Kidney tubule cell (primary cell): ENCODE data around the gene CEP83.
"Not testable (repeated sequence)": the region's sequence is repeated elsewhere in the genome, so short reads cannot be mapped to it uniquely, and the experiment has no call there.

Source experiments
- DNase-seq: peaks from one replicate; pipeline ENCODE4 v3.0.0-alpha.2; 2018; ENCODE audit warnings: low spot score

CEP83 gene, protein sequence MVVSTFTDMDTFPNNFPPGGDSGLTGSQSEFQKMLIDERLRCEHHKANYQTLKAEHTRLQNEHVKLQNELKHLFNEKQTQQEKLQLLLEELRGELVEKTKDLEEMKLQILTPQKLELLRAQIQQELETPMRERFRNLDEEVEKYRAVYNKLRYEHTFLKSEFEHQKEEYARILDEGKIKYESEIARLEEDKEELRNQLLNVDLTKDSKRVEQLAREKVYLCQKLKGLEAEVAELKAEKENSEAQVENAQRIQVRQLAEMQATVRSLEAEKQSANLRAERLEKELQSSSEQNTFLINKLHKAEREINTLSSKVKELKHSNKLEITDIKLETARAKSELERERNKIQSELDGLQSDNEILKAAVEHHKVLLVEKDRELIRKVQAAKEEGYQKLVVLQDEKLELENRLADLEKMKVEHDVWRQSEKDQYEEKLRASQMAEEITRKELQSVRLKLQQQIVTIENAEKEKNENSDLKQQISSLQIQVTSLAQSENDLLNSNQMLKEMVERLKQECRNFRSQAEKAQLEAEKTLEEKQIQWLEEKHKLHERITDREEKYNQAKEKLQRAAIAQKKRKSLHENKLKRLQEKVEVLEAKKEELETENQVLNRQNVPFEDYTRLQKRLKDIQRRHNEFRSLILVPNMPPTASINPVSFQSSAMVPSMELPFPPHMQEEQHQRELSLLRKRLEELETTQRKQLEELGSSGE

DNA sequence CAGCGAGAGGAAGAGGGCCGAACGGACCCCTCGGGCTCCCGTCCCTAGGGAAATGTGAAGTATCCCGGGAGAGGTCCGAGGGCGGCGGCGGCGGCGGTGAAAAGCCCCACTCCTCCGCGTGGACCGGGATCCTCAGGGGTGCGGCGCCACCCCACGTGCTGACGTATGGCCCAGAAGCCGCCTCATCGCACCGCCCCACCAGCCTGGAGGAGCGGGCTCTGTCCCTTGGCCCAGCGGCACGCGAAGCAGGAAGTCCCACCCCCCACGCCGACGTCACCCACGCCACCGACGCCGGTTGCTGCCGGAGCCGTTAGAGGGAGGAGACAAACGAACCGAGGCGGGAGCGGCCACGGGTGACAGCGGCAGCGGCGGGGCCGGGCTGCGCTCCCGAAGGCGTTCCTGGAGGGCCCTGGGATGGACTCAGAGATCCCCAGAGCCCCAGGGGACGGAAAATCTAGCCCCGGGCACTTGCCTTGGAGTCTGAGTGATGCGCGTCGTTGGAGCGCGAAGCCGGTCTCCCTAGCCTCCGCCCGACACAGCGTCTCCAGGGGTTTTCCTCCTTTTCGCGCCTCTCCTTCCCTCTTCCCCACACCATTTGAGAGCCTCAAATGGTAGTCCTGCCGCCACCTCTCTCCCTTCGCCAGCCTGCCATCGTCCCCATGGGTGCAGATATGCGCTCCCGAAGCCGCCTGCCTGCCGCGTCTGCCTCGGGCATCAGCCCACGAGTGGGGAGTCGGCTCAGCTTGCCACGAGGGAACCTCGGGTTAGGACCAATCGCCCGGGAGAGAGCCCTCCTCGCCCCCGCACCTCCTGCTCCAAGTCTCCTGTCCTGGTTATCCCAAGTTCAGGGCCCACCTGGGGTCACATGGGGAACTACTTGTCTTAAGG, at the start of gene CEP83:
CEP83 (minus strand) TSS at position 140 of the 888 bp plus-strand sequence. CDS start 47,377 bp downstream, outside the sequence.
- peak; percentile 93 for DNase-seq

DNA sequence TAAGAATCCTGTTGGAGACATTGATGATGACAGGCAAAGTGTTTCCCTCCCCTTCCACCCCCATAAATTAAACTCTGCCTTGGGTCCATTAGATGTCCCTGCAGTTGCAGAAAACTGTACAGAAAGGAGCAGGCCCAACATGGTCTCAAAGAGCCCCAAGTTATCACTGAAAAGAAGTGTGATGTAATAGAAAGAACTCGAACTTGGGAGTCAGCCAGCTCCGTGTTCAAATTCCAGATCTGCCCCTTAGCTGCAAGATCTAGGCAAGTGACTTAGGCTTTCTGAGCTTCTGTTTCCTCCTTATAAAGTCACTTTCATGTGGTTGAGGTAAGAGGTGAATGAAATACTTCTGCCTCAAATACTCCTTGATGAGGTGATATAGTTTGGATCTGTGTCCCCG, 49.6 kb upstream of the CEP83 start:
- DNase-seq = no peak

DNA sequence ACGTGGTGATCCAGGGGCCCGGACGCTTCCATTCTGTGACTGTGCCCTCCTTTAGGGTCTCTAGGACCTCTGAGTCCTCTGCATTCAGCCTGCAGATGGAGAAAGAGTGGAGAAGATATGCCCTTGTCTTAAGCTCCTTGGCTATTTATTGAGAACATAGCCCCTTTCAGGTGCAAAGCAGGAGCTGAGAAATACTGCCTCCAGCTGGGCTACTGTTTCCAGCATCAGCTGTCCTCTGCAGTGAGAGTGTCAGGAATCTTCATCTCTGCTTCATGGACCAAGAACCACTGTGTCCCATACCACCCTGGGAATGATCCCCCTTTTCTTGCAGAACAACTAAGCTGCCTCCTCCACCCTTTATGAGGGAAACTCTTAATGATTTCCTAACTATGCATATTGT, 47.8 kb upstream of the CEP83 start:
- no peak for DNase-seq

DNA sequence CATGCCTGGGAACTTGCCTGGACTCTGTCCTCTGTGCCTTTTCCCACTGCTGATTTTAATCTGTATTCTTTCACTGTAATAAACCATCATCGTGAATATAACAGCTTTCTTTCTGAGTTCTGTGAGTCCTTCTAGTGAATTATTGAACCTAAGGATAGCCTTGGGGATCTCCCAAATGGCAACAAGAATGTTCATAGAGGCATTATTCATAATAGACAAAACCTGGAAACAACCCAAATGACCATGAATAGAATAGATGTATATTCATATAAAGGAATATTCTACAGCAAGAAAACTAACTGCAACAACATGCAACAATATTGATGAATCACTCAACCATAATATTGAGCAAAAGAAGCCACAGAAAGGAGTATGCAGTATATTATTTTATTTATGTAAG, 44.7 kb upstream of the CEP83 start:
- no peak for DNase-seq

DNA sequence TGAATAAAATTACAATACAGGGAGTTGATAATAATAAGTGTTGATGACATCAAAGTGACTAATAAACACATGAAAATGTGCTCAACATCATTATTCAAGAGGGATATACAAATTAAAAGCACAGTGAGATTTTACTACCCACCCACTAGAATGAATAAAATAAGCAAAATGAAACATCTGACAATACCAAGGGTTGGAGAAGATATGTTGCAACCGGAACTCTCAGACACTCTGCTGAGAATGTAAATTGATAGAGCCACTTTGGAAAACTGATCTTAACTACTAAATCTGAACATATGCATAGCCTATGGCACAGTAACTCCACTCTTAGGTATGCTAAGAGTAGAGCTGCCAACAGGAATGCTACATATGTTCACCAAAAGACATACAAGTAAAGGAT, 44.0 kb upstream of the CEP83 start:
- no peak for DNase-seq

DNA sequence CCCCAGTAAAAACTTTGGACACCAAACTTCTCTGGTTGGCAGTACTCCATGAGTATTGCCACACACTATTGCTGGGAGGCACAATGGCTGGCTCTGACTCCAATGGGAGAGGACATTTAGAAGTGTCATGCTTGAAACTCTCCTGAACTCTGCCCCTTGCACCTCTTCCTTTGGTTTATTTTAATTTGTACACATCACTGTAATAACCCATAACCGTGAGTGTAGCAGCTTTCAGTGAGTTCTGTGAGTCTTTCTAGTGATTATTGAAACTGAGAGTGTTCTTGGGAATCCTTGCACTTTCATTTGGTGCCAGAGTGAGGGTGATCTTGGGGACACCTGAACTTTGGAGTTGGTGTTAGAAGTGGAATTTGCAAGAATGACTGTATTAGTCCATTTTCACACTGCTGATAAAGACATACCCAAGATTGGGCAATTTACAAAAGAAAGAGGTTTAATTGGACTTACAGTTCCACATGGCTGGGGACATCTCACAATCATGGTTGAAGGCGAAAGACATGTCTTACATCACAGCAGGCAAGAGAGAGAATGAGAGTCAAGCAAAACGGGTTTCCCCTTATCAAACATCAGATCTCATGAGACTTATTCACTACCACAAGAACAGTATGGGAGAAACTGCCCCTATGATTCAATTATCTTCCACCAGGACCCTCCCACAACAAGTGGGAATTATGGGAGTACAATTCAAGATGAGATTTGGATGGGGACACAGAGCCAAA, 41.3 kb upstream of the CEP83 start:
- DNase-seq = peak; percentile 7

DNA sequence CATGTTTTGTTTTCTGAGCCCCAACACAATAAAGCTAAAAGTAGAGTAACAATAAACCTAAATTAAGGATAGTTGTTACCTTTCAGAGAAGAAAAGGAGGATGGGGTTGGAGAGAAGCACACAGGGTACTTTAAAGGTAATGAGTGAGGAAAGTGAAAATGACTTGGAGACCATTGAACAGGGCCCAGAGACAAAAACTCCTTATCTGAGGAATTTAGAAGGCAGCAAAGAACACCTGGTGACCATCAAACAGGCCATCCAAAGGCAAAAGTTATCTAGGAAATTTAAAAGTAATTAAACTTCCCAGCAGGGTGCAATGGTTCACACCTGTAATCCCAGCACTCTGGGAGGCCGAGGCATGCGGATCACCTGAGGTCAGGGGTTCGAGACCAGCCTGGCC, 39.0 kb upstream of the CEP83 start:
- DNase-seq = no peak

DNA sequence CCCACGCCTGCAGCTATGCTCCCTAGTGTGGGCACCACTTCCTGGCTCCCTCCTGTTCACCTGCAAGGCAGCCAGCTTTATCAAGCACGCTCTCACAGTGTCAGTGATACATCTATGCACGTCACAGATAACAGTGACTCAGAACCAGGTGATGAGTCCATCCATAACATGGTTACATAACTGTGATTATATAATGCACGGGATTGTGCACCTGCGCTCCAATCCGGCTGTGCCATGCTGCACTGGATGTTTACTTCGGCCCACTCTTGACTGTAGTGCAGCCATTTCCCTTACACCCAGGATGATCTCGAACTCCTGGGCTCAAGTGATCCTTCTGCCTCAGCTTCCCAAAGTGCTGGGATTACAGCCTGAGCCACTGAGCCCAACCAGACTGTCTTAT, 38.4 kb upstream of the CEP83 start:
- no peak for DNase-seq

DNA sequence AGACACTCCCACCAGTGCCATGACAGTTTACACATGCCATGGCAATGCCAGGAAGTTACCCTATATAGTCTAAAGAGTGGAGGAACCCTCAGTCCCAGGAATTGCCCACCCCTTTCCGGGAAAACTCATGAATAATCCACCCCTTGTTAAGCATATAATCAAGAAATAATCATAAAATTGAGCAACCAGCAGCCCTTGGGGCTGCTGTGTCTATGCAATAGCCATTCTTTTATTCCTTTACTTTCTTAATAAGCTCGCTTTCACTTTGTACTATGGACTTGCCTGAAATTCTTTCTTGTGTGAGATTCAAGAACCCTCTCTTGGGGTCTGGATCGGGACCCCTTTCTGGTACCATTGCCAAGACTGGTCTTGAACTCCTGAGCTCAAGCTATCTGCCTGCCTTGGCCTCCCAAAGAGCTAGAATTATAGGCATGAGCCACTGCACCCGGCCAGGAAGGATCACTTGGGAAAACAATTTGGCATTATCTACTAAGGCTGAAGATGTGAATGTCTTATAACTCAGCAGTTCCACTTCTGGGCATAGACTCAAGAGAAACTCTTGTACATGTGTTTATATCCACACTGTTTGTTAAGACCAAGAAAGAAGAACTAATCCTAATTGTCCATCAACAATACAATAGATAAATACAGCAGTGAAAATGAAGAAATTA, 35.9 kb upstream of the CEP83 start:
- DNase-seq = no peak

DNA sequence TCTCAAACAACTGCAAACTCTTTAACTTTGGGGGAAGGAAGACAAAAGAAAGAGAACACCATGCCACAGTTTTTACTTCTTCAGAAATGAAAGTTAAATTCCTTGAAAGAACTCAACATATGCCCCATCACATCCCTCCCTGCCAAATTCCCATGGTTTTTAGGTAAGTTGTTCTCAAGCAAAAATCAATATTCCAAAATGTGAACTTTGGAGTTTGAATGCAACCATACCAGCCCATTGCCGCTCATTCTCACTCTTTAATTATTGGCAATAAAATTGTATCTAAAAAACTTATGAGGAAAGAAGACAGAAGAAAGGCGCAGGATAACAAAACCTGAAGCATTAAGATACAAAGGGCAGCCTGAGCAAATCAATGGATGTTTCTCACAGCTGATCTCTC, 31.8 kb upstream of the CEP83 start:
- no peak for DNase-seq

DNA sequence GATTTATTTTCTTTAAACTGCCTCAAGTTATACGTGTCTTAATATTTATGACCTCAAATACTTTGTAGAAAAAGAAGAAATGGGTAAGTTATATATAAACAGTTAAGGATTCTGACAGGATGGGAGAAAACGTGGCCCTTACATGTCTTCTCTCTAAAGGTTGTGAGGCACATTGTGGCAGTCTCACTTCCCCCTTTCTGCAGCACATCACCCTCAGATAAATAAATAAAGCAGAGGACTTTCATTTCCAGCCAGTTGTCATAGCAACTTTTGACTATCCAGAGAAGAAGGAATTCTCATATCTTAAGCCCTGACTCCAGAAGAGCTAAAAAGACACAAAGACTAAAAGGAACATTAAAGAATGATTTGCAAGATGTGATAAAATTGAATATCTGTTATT, 28.8 kb upstream of the CEP83 start:
- DNase-seq = no peak

DNA sequence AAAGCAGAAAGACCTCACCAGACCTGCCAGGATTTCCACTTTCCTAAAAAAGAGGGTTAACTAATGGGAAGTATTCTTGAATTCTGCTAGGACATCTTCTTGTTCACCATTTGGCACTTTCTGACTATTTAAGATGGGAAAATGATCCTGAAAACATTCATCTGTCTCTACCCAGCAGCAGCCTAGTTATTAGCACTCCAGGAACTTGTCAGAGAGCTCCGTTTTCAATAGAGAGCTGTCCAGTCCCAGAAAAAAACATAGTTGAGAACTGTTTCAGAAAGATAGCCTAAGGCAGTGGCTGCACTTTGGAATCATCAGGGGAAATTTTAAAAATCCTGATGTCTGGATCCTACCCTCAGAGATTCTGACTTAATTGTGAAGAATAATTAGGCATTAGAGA, 22.1 kb upstream of the CEP83 start:
- no peak for DNase-seq

DNA sequence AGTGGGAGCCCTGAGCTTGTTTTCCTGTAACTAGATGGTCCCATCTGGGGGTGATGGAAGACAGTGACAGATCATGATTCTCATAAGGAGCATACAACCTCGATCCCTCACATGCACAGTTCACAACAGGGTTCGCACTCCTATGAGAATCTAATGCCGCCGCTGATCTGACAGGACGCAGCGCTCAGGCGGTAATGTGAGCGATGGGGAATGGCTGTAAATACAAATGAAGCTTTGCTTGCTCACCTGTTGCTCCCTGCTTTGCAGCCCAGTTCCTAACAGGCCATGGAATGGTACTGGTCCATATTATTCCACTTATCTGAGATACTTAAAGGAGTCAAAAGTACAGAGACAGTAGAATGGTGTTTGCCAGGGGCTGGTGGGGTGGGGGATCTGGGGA, 9.9 kb upstream of the CEP83 start:
- DNase-seq = no peak

DNA sequence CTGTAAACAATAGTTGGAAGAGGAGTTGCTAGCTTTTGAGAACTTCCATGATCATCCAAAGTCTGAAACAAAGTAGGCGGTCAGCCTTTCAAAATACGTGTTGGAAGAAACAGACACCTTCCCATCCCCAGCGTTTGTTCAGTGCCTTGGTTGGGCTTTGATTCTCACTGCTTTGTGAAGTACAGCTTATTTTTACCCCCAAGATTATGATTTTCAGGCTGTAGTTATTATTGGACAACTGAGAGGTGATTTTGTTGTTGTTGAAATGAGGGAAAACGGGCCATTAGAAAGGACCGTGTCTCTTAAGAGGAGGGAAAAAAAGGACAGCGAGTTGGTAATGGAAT, 921 bp upstream of the CEP83 start:
- DNase-seq = no peak

DNA sequence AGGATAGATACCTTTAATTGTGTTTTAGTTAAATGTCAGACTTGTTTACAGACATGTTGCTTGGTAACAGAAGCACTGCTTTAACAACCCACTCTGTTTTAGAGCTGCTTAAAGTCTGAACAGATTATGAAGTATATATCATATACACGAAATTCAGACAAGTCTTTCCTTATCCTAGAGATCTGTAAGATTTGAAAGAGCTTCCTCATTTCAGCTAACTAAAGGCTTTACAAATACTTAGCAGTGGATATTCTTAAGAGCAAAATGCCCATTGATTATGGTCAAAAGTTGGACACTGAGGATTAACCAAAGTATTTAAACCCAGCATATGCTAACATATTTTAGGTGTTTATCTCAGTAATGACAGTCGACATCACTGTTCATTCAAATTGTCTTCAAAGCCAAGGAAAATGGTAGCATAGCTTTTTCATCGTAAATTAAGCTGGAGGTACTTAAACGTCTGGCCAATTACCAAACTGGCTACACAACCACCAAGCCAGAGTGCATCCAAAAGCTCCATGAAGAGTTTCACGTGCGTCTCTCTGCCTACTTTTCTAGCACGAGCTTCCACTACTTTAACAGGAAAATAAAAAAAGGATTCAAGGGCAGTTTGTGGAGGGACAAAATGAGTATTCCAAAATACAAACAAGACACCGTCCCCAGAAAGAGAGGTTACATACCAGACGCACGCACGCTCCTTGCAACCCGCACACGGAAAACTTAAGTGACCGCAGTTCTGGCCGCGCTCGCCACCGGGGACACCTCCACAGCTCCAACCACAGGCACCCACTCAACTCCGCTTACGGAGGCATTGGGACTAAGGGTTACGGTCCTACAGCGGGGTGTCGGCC, 565 bp downstream of the CEP83 start:
- DNase-seq = peak; percentile 27

DNA sequence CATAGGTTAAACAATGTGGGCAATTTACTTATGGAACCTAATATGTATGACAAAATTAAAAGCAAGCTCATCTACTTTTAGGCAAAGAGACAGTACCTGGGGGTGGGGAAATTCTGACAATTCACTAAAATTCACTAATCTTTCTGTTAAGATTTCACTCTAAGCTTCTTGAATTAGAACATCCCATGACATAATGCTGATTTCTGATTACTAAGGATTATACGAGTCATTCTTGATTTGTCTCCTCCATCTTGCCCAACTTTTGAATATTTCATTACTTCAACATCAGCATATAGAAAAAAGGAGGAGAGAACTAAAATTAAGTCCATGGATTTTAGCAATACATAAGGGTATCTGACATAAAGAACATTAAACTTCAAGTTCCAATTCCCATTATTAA, 2.4 kb downstream of the CEP83 start:
- DNase-seq = no peak

DNA sequence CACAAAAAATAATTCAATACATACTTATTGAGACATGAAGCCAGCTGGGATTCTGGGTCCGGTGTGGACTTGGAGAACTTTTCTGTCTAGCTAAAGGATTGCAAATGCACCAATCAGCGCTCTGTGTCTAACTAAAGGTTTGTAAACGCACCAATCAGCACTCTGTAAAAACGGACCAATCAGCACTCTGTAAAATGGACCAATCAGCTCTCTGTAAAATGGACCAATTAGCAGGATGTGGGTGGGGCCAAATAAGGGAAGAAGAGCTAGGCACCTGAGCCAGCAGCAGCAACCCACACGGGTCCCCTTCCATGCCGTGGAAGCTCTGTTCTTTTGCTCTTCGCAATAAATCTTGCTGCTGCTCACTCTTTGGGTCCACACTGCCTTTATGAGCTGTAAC, 5.3 kb downstream of the CEP83 start:
- DNase-seq = not testable (repeated sequence)

DNA sequence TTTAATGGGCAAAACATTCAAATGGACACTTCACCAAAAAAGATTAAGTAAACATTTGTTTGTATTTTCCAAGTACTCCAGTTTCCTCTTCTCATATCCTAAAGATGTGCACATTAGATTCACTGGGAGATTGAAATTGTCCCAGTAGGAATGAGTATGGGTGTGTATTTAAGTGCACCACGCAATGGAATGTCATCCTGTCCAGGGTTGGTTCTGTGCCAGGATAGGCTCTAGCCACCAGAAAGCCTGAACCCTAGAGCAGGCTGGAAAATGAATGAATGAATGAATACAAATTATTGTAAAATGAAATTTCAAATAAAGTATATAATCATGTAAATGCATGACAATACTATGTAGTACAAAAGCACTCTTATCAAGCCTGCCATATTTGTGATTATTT, 14.0 kb downstream of the CEP83 start:
- peak; percentile 17 for DNase-seq

DNA sequence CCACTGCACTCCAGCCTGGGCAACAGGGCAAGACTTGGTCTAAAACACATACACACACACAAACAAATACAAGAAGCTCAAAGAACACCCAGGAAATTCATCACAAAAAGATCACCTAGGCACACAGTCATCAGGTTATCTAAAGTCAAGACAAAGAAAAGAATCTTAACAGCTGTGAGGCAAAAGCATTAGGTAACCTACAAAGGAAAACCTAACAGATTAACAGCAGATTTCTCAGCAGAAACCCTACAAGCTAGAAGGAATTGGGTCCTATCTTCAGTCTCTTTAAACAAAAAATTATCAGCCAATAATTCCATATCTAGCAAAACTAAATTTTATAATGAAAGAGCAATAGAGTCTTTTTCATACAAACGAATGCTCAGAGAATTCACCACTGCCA, 22.4 kb downstream of the CEP83 start:
- DNase-seq = no peak

DNA sequence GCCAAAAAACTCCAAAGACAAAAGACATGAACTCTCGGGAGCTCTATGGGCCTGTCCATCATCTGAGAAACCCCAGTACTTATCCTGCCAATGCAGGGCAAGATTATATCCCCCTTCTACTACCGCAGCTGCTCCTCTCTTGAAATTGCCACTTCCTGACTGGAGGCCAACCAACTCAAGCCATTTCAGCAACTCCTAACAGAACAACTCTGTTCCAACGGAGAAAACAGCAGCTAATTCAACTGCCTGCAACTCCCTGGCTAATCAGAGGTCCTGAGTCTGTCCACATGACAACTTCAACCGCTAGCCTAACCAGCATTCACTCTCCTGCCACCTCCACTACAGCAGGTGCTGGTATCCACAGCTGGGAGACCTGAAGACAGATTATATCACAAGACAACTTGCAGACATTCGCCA, 24.1 kb downstream of the CEP83 start:
- DNase-seq = peak; percentile 13

DNA sequence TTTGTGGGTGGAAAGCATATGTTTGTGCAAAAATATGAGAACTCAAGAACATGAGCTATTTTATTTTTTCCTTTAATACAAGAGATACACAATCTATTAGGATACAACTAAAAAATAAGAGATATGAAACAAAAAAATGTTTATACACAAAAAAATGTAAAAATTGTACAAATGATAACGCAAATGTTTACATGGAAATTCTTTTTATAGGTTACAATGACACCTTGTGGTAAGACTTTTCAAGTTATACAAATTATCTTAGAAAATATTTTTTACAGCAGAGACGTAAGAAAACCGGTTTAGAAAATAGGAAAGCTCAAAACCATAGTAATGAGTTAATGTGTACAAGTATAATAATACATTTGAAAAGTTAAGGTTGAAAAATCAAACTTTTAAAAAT, 25.5 kb downstream of the CEP83 start:
- DNase-seq = no peak
